Suppressor macrophage treated with lipopolysaccharide for 1 hour (primary cell): Measurements from ENCODE around the gene PAPSS2.

Source experiments
- DNase-seq, 3 donors: peaks; one replicate each; pipeline ENCODE4 v3.0.0-alpha.2; 2020 to 2022

The PAPSS2 gene

DNA sequence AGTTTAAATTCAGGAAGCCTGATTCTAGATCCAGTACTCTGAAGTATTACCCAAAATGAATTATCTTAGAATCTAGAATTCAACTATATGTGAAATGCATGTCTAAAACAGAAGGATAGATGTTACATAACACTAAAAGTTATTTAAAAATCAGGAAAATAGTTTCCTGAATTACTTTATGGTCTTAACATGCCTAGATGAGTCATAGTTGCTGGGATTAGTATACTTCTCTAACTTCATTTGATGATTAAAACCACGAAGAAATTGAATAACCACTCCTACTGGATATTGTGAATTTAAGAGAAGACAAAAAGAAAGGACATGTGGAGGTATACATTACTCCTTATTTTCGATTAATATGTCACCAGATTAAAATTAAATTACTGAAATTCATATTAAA lies 92.9 kb downstream of the PAPSS2 start:
- peak; percentile 18 to 64 (median 64) for DNase-seq

- DNase-seq, result peak in 2 of 3 donors; percentile 12 to 29
Measured at GRCh38 chr10:87753995-87754866, 94.6 kb downstream of the PAPSS2 start.

DNA sequence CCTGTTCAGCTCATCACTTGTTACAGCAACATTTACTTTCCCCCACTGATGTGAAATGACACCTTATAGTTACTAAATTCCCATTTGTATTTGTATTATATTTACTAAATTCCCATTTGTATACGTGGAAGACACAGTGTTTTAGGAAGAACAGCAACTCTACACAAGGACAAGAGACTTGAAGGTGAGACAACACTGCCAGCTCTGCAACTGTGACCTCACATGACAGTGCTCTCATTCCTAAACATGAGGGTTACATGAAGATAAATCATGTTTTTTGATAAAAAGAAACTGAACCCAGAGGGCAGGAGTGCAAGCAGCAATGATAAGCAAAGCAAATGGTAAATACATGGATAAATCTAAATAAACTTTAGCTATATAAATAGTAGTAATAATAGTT lies 98.0 kb downstream of the PAPSS2 start:
- DNase-seq, result no peak

GRCh38 chr10:87759551-87759950 lies 99.9 kb downstream of the PAPSS2 start:
- DNase-seq, result peak; percentile 29 to 53 (median 36)

DNA sequence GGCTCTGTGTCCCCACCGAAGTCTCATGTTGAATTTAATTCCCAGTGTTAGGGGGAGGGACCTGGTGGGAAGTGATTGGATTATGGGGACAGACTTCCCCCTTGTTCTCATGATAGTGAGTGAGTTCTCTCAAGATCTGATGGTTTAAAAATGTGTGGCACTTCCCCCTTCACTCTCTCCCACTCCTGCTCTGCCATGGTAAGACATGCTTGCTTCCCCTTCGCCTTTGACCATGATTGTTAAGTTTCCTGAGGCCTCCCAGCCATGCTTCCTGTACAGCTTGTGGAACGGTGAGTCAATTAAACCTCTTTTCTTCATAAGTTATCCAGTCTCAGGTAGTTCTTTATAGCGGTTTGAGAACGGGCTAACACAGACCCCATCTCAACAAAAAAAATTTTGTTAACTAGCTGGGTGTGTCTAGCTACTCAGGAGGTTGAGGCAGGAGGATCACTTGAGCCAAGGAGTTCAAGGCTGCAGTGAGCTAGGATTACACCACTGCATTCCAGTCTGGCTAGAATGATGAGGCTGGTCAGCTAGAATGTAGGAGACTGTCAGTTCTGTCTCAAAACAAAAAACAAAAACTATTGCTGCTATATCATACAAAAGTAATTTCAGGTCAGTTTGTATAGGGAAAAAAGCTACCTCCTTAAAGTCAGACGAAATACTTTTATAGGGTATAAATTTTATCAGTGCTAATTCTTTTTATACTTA lies 100.7 kb downstream of the PAPSS2 start:
- DNase-seq, result peak; percentile 70 to 84 (median 76)

GRCh38 chr10:87761153-87761552 lies 101.5 kb downstream of the PAPSS2 start:
- DNase-seq, result peak in 2 of 3 donors; percentile 36 to 60

- peak; percentile 74 to 92 (median 81) for DNase-seq
Measured at GRCh38 chr10:87761892-87762291, 102.2 kb downstream of the PAPSS2 start.

GRCh38 chr10:87763086-87763861 lies 103.6 kb downstream of the PAPSS2 start:
- DNase-seq, result no peak

- DNase-seq, result no peak
Measured at GRCh38 chr10:87764072-87764934, 104.6 kb downstream of the PAPSS2 start.

- no peak for DNase-seq
Measured at GRCh38 chr10:87765666-87766376, 106.1 kb downstream of the PAPSS2 start.

- DNase-seq, result no peak
Measured at GRCh38 chr10:87767253-87767652, 107.6 kb downstream of the PAPSS2 start.

GRCh38 chr10:87771871-87772500 lies 112.3 kb downstream of the PAPSS2 start:
- peak; percentile 48 to 73 (median 69) for DNase-seq

GRCh38 chr10:87775766-87776165 lies 116.1 kb downstream of the PAPSS2 start:
- DNase-seq, result peak; percentile 38 to 78 (median 72)

DNA sequence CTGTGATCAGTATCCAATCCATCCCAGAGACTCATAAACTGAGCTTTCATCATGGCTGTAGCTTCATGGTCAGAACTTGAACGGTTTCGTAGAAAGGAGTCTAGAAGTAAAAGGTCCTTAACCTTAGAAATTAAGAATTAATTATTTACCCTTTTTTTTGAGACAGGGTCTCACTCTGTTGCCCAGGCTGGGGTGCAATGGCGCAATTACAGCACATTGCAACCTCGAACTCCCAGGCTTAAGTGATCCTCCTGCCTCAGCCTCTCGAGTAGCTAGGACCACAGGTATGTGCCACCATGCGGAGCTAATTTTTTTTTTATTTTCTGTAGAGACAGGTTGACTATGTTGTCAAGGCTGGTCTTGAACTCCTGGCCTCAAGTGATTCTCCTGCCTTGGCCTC lies 116.7 kb downstream of the PAPSS2 start:
- DNase-seq, result no peak

GRCh38 chr10:87781545-87781944 lies 121.9 kb downstream of the PAPSS2 start:
- no peak for DNase-seq

GRCh38 chr10:87782721-87783120 lies 123.0 kb downstream of the PAPSS2 start:
- no peak for DNase-seq

- DNase-seq, result no peak
Measured at GRCh38 chr10:87786421-87786820, 126.7 kb downstream of the PAPSS2 start.

DNA sequence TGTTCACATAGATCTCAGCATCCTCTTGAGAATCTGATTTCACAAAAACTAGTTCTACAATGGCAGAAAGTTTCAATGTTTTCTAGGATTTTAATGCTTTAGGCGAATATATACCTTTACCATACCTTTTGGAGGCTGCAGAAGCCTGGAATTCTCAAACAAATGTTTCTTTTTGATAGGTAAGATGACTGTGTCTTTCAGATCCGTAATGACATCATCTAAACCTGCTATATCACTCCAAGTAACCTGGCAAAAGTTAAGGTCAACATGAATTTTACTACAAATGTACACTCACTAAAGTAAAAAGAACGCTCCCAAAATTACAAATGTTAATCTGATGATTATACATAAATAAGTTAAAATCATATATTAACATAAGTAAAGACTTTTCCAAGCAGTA lies 130.5 kb downstream of the PAPSS2 start:
- DNase-seq, result no peak

DNA sequence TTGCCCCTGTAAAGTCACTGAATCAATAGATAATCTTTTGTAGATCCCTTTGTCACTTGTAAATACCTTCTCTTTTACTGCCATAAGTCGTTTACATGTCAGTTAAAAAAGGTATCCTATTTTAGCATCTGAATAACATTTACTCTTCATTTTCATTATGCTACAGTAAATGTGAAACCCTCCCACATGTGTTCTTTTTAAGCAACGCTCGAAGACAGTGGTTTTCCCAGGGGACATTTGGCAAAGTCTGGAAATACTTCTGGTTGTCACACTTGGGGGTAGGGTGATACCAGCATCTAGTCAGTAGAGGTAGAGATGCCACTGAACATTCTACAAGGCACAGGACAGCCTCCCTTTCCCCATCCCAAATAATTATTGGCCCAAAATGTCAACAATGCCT lies 134.6 kb downstream of the PAPSS2 start:
- DNase-seq, result no peak
